Measurements from ENCODE around the gene PPA2.

DNA sequence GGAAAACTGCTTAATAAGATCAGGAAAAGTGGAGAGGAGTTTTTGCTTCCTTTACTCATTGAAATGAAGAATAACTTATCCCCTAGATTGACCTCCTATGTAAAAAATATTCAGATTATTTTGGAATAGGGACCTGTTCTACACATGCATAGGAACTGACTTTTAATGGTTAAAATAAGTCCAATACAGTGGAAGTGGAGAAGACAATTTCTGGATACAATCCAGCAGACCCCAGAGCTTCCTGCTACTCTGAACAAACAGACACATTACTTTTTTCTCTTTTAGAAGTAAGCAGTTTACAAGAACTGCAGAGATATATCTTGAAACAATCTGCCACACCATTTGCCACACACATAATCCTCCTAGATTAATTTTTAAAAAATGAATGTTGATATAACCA lies 129.7 kb downstream of the PPA2 start:
- TF ChIP-seq, protein P1, sequence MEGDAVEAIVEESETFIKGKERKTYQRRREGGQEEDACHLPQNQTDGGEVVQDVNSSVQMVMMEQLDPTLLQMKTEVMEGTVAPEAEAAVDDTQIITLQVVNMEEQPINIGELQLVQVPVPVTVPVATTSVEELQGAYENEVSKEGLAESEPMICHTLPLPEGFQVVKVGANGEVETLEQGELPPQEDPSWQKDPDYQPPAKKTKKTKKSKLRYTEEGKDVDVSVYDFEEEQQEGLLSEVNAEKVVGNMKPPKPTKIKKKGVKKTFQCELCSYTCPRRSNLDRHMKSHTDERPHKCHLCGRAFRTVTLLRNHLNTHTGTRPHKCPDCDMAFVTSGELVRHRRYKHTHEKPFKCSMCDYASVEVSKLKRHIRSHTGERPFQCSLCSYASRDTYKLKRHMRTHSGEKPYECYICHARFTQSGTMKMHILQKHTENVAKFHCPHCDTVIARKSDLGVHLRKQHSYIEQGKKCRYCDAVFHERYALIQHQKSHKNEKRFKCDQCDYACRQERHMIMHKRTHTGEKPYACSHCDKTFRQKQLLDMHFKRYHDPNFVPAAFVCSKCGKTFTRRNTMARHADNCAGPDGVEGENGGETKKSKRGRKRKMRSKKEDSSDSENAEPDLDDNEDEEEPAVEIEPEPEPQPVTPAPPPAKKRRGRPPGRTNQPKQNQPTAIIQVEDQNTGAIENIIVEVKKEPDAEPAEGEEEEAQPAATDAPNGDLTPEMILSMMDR (conservative IDR thresholded peaks at IDR 0.05), result no peak
- TF ChIP-seq EZH2 (IDR thresholded peaks at IDR 0.05; ENCODE audit: low read depth), result no peak
